ENCODE data around the gene CST7.

The CST7 gene

DNA sequence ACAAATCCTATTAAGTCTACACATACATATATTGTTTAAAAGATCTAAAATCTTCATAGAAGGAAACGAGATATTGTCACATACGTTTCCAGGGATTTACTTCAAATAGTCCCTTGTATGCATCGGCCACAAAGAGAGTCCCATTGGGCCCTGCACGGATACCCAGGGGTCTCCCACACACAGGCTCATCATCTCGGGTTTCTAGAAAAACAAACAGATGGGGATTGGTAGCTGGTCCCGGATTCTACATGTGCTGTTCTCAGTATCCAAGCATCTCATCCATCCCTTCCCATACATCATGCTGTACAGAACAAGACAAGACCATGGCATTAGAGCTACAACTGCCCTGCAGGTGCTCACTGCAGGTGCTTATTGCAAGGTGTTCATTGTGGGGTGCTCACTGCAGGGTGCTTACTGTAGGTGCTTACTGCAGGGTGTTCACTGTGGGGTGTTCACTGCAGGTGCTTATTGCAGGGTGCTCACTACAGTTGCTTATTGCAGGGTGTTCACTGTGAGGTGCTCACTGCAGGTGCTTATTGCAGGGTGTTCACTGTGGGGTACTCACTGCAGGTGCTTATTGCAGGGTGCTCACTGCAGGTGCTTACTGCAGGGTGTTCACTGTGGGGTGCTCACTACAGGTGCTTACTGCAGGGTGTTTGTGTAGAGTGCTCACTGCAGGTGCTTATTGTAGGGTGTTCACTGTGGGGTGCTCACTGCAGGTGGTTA is 22.5 kb downstream of the CST7 start:
- TF ChIP-seq, protein P1, sequence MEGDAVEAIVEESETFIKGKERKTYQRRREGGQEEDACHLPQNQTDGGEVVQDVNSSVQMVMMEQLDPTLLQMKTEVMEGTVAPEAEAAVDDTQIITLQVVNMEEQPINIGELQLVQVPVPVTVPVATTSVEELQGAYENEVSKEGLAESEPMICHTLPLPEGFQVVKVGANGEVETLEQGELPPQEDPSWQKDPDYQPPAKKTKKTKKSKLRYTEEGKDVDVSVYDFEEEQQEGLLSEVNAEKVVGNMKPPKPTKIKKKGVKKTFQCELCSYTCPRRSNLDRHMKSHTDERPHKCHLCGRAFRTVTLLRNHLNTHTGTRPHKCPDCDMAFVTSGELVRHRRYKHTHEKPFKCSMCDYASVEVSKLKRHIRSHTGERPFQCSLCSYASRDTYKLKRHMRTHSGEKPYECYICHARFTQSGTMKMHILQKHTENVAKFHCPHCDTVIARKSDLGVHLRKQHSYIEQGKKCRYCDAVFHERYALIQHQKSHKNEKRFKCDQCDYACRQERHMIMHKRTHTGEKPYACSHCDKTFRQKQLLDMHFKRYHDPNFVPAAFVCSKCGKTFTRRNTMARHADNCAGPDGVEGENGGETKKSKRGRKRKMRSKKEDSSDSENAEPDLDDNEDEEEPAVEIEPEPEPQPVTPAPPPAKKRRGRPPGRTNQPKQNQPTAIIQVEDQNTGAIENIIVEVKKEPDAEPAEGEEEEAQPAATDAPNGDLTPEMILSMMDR (IDR thresholded peaks at IDR 0.05; ENCODE audit: low read length): no peak
- no peak for TF ChIP-seq EZH2 (IDR thresholded peaks at IDR 0.05; ENCODE audit: borderline replicate concordance, low read length)
- H3K27me3 ChIP-seq (ENCODE audit: insufficient read depth, low read length): no peaks in the 10 kb centered on the region
- H3K4me2 ChIP-seq (ENCODE audit: low read length): no peak overlapping the region
- H3K9ac ChIP-seq (ENCODE audit: low read length): no peak overlapping the region
- no peak overlapping the region for H3K4me3 ChIP-seq (ENCODE audit: low read depth, low read length, poor library complexity, severe bottlenecking)
- no peaks in the 10 kb centered on the region for H3K79me2 ChIP-seq (ENCODE audit: insufficient read depth, low read length)
- H3F3A ChIP-seq (ENCODE audit: insufficient read depth, low read length): no peaks in the 10 kb centered on the region
- H3K9me2 ChIP-seq (ENCODE audit: low read depth, low read length): no peaks in the 10 kb centered on the region
- H3K9me3 ChIP-seq (ENCODE audit: low read length): no peaks in the 10 kb centered on the region; the same call in 1 of the 2 replicates
- no peaks in the 10 kb centered on the region for H3K4me1 ChIP-seq (ENCODE audit: insufficient read depth, low read length, severe bottlenecking)
- no peaks in the 10 kb centered on the region for H4K20me1 ChIP-seq (ENCODE audit: insufficient read depth, low read length)
- no peak overlapping the region for H2AFZ ChIP-seq (ENCODE audit: low read length)
- no peak overlapping the region for H3K27ac ChIP-seq (ENCODE audit: low read depth, low read length, poor library complexity, severe bottlenecking)
- peaks cover 63% of the 10 kb centered on the region for H3K36me3 ChIP-seq (ENCODE audit: insufficient read depth, low read length)

DNA sequence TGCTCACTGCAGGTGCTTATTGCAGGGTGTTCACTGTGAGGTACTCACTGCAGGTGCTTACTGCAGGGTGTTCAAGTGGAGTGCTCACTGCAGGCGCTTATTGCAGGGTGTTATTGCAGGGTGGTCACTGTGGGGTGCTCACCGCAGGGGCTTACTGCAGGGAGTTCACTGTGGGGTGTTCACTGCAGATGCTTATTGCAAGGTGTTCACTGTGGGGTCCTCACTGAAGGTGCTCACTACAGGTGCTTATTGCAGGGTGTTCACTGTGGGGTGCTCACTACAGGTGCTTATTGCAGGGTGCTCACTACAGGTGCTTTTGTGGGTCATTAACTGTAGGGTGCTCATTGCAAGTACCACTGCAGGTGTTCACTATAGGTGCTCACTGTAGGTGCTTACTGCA is 23.3 kb downstream of the CST7 start:
- Histone ChIP-seq H3K4me2 (ENCODE audit: low read length) (no peak overlapping the region), H3K27ac (ENCODE audit: low read depth, low read length, poor library complexity, severe bottlenecking) (no peak overlapping the region), H3K36me3 (ENCODE audit: insufficient read depth, low read length) (peaks cover 70% of the 10 kb centered on the region), H3K4me3 (ENCODE audit: low read depth, low read length, poor library complexity, severe bottlenecking) (no peak overlapping the region), H3K79me2 (ENCODE audit: insufficient read depth, low read length) (no peaks in the 10 kb centered on the region), H4K20me1 (ENCODE audit: insufficient read depth, low read length) (no peaks in the 10 kb centered on the region), H3K9me3 (ENCODE audit: low read length) (no peaks in the 10 kb centered on the region; the same call in 1 of the 2 replicates), H2AFZ (ENCODE audit: low read length) (no peak overlapping the region), H3K27me3 (ENCODE audit: insufficient read depth, low read length) (no peaks in the 10 kb centered on the region), H3F3A (ENCODE audit: insufficient read depth, low read length) (no peaks in the 10 kb centered on the region), H3K9ac (ENCODE audit: low read length) (no peak overlapping the region), H3K9me2 (ENCODE audit: low read depth, low read length) (no peaks in the 10 kb centered on the region), H3K4me1 (ENCODE audit: insufficient read depth, low read length, severe bottlenecking) (no peaks in the 10 kb centered on the region)
- TF ChIP-seq, protein P1 (IDR thresholded peaks at IDR 0.05; ENCODE audit: low read length): no peak
- no peak for TF ChIP-seq EZH2 (IDR thresholded peaks at IDR 0.05; ENCODE audit: borderline replicate concordance, low read length)

DNA sequence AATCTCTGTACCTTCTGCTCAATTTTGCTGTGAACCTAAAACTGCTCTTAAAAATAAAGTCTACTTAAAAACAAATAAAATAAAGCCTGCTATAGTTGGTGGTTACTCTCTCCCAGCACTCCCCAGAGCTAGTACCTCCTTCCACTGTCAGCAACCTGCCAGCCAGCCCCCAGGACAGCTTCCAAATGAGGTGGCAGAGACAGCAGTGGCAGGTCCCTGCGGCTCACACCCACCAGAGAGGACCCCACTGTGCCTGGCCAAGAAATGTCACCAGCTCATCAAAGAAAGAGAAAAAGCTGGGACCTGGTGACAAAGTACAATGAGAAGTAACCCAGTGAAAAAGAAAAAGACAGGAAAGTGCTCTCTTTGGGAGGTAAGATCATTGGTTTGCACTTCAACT is 28.3 kb downstream of the CST7 start:
- H2AFZ ChIP-seq (ENCODE audit: low read length): no peak overlapping the region
- H3K27ac ChIP-seq (ENCODE audit: low read depth, low read length, poor library complexity, severe bottlenecking): no peak overlapping the region
- H3K9me2 ChIP-seq (ENCODE audit: low read depth, low read length): no peaks in the 10 kb centered on the region
- TF ChIP-seq, protein P1 (IDR thresholded peaks at IDR 0.05; ENCODE audit: low read length): no peak
- TF ChIP-seq EZH2 (IDR thresholded peaks at IDR 0.05; ENCODE audit: borderline replicate concordance, low read length): no peak
- H3K4me1 ChIP-seq (ENCODE audit: insufficient read depth, low read length, severe bottlenecking): no peaks in the 10 kb centered on the region
- H3K9me3 ChIP-seq (ENCODE audit: low read length): no peaks in the 10 kb centered on the region; the same call in 1 of the 2 replicates
- no peaks in the 10 kb centered on the region for H4K20me1 ChIP-seq (ENCODE audit: insufficient read depth, low read length)
- H3F3A ChIP-seq (ENCODE audit: insufficient read depth, low read length): no peaks in the 10 kb centered on the region
- H3K27me3 ChIP-seq (ENCODE audit: insufficient read depth, low read length): no peaks in the 10 kb centered on the region
- H3K4me3 ChIP-seq (ENCODE audit: low read depth, low read length, poor library complexity, severe bottlenecking): no peak overlapping the region
- no peaks in the 10 kb centered on the region for H3K79me2 ChIP-seq (ENCODE audit: insufficient read depth, low read length)
- no peak overlapping the region for H3K4me2 ChIP-seq (ENCODE audit: low read length)
- H3K9ac ChIP-seq (ENCODE audit: low read length): no peak overlapping the region
- peaks cover 80% of the 10 kb centered on the region for H3K36me3 ChIP-seq (ENCODE audit: insufficient read depth, low read length)
